ENCODE data around the gene LRRC27.

- TF ChIP-seq CTCF (IDR thresholded peaks at IDR 0.05) (no peak), POLR2A (IDR thresholded peaks at IDR 0.05) (no peak), POLR2AphosphoS5 (IDR thresholded peaks at IDR 0.05) (no peak)
These were observed 85.4 kb downstream of the LRRC27 start for GRCh38 chr10:132417257-132417910.
